ENCODE measurements around the gene CWF19L1.
A peak's percentile ranks its signal among the peaks of the same experiment; 100 is the strongest.

Gene CWF19L1

GRCh38 chr10:100245484-100246220 is 21.8 kb downstream of the CWF19L1 start:
- DNase-seq: no peak

GRCh38 chr10:100239851-100240250 is 27.6 kb downstream of the CWF19L1 start:
- no peak for DNase-seq

GRCh38 chr10:100238429-100238828 is 29.0 kb downstream of the CWF19L1 start:
- no peak for DNase-seq

GRCh38 chr10:100232101-100232500 is 35.3 kb downstream of the CWF19L1 start:
- DNase-seq: no peak

- no peak for DNase-seq
Measured at GRCh38 chr10:100229819-100230422, 37.5 kb downstream of the CWF19L1 start.

GRCh38 chr10:100223879-100224278 is 43.6 kb downstream of the CWF19L1 start:
- no peak for DNase-seq

GRCh38 chr10:100222529-100222928 is 44.9 kb downstream of the CWF19L1 start:
- DNase-seq: no peak

- no peak for DNase-seq
Measured at GRCh38 chr10:100216006-100216405, 51.4 kb downstream of the CWF19L1 start.

- no peak for DNase-seq
Measured at GRCh38 chr10:100209303-100209702, 58.1 kb downstream of the CWF19L1 start.

GRCh38 chr10:100208276-100208675 is 59.2 kb downstream of the CWF19L1 start:
- no peak for DNase-seq

- DNase-seq: no peak
Measured at GRCh38 chr10:100204370-100204769, 63.1 kb downstream of the CWF19L1 start.

- DNase-seq: no peak
Measured at GRCh38 chr10:100201549-100201948, 65.9 kb downstream of the CWF19L1 start.

- DNase-seq: no peak
Measured at GRCh38 chr10:100194711-100195110, 72.7 kb downstream of the CWF19L1 start.

- DNase-seq: no peak
Measured at GRCh38 chr10:100192350-100192749, 75.1 kb downstream of the CWF19L1 start.

GRCh38 chr10:100186253-100187212 is 80.9 kb downstream of the CWF19L1 start:
- DNase-seq: no peak

- DNase-seq: peak; percentile 66
Measured at GRCh38 chr10:100185364-100186252, 81.8 kb downstream of the CWF19L1 start, which contains the start of gene ERLIN1. ERLIN1 (minus strand) TSS chr10:100186029; CDS start chr10:100185626, 403 bp downstream.

GRCh38 chr10:100184840-100185239 is 82.6 kb downstream of the CWF19L1 start:
- DNase-seq: no peak

- no peak for DNase-seq
Measured at GRCh38 chr10:100184426-100184825, 83.0 kb downstream of the CWF19L1 start.

- no peak for DNase-seq
Measured at GRCh38 chr10:100183481-100183880, 84.0 kb downstream of the CWF19L1 start.

- no peak for DNase-seq
Measured at GRCh38 chr10:100182908-100183307, 84.5 kb downstream of the CWF19L1 start.
